ENCODE results near the gene SLC2A2.

GRCh38 chr3:170947018-170947769 is 79.3 kb downstream of the SLC2A2 start:
- TF ChIP-seq POLR2A (IDR thresholded peaks at IDR 0.05) = no peak
- no peak for TF ChIP-seq CTCF (IDR thresholded peaks at IDR 0.05)
